Dedifferentiated amniotic fluid mesenchymal stem cell (primary cell): ENCODE data around the gene MAEA.

Experiments
- DNase-seq: peaks from one replicate; pipeline ENCODE4 v3.0.0-alpha.2; 2016; ENCODE audit errors: extremely low spot score

The MAEA gene

DNA sequence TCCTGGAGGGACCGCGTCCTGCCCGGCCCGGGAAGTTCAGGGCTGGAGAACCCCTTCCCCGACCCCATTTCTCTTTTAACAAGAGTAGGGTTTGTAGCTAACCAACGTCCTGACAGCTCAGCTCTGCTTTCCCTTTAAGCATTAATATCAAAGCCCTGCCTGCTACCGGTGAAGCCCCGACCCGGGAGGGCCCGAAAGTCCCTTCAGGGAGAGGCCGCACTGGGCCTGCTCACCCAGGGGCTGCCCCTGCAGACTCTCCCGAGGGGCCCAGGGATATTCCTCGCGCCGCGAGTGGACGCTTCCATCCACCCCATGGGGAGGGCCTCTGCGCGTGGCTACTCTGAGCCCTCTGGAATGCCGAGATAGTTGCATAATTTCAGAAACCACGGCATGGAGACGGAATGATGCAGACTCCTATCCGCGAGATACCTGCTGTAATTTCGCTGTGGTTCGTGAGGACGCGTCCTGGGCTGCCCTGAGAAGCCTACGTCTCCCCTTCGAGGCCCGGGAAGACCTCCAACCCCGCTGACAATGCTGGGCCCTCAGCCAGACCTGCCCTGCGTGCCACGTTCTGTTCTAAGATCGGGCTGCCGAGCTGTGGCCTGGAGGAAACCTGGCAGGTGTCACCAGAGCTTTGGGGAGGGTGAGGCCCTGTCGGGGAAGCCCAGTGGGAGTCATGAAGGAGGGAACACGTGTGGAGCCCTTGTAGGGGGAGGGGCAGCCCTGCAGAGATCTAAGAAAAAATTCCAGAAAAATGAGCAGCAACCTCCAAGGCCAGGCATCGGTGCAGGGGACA is 39.8 kb upstream of the MAEA start:
- DNase-seq = no peak

GRCh38 chr4:1250527-1250812 is 39.2 kb upstream of the MAEA start:
- no peak for DNase-seq

- no peak for DNase-seq
These were observed 38.5 kb upstream of the MAEA start for GRCh38 chr4:1250921-1251772.

DNA sequence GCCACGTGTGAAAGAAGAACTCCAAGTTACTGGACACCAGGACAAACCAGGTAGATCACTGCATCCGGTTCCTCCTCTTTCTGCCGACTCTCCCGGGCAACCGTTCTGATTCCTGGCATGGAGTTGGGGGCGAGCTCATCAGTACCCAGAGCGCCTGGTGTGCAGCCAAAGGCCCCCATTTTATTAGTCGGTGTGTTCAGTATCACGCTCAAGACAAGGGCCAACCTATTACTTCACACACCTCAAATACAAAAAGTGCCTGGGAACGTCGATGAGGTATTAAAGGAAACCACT is 38.0 kb upstream of the MAEA start:
- no peak for DNase-seq

- DNase-seq = no peak
These were observed 36.7 kb upstream of the MAEA start for GRCh38 chr4:1252928-1253492.

DNA sequence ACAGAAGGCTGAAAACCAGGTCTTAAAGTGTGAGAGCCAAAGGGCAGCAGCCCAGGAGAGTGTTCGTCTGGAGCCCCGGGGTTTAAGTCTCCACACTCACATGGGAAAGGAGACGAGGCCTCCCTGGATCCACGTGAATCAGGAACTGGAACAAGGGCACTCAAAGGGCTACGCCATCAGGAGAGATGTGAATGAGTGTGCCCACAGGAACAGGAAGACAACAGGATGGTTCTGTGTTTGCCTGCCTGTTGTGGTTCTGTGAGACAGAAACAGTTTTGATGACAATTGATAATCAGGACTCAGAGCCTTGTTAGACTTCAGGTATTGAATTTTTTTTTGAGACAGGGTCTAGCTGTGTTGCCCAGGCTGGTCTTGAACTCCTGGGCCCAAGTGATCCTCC is 35.9 kb upstream of the MAEA start:
- DNase-seq = no peak

DNA sequence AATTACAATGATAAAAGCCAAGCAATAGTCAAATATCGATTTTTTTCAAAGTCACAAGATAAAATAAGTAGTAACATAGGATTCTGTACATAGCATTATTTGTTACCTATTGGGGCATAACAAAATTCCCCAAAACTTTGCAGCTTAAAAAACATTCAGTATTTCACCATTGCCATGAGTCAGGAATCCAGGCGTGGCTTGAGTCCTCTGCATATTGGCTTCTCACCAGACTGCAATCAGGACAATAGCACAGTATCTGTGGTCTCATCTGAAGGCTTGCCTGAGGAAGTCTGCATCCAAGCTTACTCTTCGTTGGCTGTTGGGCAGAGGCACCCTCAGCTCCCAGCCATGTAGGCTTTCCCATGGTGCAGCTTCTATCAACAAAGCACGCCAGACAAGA is 34.5 kb upstream of the MAEA start:
- no peak for DNase-seq

DNA sequence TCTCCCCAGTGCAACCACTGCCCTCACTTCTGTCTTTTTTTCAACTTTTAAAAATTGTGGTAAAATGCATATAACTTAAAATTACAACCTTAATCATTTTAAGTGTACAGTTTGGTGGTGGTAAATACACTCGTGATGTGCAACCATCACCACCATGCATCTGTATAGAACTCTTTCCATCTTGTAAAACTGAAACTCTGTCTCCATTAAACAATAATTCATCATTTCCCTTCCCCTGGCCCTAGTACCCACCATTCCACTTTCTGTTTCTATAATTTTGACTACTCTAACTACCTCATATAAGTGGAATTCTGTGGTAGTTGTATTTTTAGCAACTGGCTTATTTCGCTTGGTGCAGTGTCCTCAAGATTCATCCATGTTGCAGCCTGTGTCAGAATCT is 34.0 kb upstream of the MAEA start:
- DNase-seq = no peak

DNA sequence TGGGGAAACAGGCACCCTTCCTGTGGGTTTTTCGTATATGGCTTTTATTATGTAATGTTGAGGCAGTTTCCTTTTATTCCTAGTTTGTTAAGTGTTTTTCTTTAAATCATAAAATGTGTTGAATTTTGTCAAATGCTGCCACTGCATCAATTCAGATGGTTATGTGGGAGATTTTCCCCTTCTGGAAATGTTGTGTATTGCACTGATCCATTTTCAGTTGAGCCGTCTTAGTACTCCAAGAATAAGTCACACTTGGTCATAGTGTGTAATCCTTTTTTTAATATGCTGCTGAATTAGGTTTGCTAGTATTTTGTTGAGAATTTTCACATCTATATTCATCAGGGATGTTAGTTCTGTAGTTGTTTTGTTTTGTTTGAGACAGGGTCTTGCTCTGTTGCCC is 31.2 kb upstream of the MAEA start:
- no peak for DNase-seq

GRCh38 chr4:1259966-1260365 is 29.7 kb upstream of the MAEA start:
- DNase-seq = no peak

- DNase-seq = no peak
These were observed 29.1 kb upstream of the MAEA start for GRCh38 chr4:1260418-1261106.

- DNase-seq = no peak
These were observed 28.4 kb upstream of the MAEA start for GRCh38 chr4:1261107-1261928.

GRCh38 chr4:1264942-1265341 is 24.7 kb upstream of the MAEA start:
- DNase-seq = no peak

DNA sequence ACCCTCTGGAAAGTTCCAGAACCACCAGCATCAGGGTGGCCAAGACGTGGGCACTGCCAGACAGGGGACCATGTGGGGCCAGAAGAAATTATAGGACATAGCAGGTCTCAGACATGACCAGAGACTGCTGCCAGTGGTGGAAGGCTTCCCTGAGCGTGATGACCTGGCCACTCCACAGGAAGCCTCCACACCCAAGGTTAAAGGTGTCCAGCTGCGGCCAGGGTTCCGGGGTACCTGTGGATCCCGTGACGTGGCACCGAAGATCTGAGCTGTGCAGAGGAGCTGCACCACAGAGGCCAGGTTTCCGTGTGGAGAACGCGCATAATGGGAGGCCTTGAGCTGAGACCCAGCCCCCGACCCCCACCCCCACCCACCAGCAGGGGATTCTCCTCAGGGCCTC is 24.3 kb upstream of the MAEA start:
- no peak for DNase-seq

DNA sequence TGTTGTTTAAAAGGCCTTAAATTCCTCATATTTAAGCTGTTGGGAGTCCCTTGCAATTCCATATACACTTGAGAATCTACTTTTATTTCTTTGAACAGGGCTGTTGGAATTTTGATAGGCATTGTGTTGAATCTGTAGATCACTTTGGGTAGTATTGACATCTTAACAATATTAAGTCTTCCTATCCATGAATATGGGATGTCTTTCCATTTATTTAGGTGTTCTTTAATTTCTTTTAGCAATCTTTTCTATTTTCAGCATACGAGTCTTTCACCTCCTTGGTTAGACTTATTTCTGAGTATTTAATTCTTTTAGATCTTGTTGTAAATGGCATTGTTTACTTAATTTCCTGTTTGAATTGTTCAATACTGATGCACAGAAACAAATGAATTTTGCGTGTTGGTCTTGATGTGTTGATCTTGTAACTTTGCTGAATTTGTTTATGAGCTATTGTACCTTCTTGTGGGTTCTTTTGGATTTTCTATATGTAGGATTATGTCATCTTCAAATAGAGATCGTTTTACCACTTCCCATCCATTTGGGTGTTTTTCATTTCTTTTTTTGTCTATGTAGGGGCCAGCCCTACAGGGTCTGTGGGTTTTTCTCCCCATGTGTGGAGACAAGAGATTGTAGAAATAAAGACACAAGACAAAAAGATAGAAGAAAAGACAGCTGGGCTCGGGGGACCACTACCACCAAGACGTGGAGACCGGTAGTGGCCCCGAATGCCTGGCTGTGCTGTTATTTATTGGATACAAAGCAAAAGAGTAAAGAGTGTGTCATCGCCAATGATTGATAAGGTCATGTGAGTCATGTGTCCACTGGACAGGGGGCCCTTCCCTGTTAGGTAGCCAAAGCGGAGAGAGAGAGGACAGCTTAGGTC is 22.6 kb upstream of the MAEA start:
- no peak for DNase-seq

DNA sequence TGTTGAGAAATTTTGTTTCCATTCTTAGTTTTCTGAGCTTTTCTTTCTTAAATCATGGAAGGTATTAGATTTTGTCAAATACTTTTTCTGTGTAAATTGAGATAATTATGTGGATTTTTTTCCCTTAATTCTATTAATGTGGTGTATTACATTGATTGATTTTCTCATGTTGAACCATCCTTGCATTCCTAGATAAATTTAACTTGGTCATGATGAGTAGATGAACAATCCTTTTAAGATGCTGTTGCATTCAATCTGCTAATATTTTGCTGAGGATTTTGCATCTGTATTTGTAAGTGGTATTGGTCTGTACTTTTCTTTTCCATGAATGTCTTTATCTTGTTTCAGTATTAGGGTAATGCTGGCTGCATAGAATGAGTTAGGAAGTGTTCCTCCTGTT is 20.5 kb upstream of the MAEA start:
- DNase-seq = no peak

GRCh38 chr4:1271686-1272085 is 18.0 kb upstream of the MAEA start:
- DNase-seq = no peak

DNA sequence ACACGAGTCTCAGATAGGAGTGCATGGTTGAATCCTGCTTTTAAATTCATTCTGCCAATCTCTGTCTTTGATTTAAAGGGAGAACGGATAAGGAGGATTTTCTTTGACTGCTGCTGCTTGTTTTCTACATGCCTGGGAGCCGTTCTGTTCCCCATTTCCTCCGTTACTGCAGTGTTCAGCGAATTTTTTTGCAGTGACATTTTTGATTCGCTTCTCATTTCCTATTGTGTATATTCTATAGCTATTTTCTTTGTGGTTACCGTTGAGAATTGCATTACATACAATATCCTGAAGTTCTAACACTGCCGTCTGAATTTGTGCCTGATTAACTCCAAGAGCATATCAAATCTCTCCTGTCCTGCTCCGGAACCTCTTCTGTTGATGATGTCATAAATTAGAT is 14.8 kb upstream of the MAEA start:
- DNase-seq = no peak

GRCh38 chr4:1276984-1277383 is 12.7 kb upstream of the MAEA start:
- DNase-seq = no peak

DNA sequence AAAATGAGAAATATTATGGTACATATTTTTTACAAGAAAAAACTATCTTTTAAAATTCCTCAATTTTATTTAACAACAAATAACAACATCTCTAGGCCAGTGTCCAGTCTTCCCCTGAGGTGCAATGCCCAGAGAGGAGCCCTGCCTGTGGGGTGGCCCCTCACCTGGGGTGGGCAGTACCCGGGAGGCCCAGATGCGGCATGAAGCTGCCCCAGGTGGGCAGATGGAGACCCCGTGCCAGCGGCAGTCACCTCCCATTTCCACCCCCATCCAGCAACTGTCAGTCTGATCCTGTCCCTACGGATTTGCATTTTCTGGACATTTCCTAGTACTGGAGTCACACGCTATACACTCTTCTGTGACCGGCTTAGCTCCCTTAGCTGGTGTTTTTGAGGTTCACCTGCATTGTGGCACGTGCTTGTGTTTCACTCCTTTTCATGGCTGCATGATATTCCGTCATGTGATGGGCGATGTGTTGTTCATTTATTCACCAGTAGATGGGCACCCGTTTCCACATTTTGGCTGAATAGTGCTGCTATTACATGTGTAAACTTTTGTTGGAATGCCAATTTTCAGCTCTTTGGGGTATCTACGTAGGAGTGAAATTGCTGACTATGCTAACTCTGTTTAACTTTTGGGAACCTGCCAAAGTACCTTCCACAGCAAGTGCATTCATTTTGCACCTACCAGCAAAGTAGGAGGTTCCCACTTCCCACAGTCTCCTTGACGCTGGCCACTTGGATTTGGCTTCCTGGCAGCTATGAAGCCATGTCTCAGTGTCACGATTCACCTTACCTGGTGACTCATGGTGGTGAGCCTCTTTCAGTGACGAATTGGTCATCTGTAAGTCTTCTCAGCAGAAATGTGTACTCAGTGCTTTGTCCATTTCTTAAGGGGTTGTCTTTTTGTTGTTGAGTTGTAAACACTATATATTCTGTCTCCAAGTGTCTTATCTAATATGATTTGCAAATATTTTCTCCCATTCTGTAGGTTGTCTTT is 11.7 kb upstream of the MAEA start:
- no peak for DNase-seq
